Neural crest cell (in vitro differentiated cells): ENCODE measurements around the gene EXT2. TPM values are rescaled to one million over a fixed set of nuclear protein-coding genes. Genes with fewer than 3 reads are reported as not detected.

Experiments
- DNase-seq: peaks from one replicate; pipeline ENCODE4 v3.0.0; 2021; ENCODE audit warnings: low read depth, mixed read lengths, low spot score
- H3K27ac Mint-ChIP-seq: one replicate; pipeline ENCODE4 v1.8.0; 2021; ENCODE audit warnings: mild to moderate bottlenecking, mixed read lengths; ENCODE audit not compliant: unreplicated experiment
- H3K27me3 Mint-ChIP-seq: 2 replicates; pipeline ENCODE4 v1.8.0; 2021; ENCODE audit warnings: low read depth, mild to moderate bottlenecking, mixed read lengths
- H3K36me3 Mint-ChIP-seq: 2 replicates; pipeline ENCODE4 v1.8.0; 2021; ENCODE audit warnings: low read depth, mild to moderate bottlenecking, mixed read lengths
- H3K4me1 Mint-ChIP-seq: 2 replicates; pipeline ENCODE4 v1.8.0; 2021; ENCODE audit warnings: mixed read lengths
- H3K4me3 Mint-ChIP-seq: one replicate; pipeline ENCODE4 v1.8.0; 2021; ENCODE audit warnings: mild to moderate bottlenecking, mixed read lengths
- H3K9me3 Mint-ChIP-seq: 2 replicates; pipeline ENCODE4 v1.8.0; 2021; ENCODE audit warnings: mixed read lengths
- total RNA-seq: library from RNA; stranded (reverse); gene quantifications from 2 replicates; pipeline ENCODE4 v1.2.1, GENCODE V29; 2021
- TF ChIP-seq, protein P1 (sequence below): fragments of 200-600 bp; sonication (generic); conservative IDR thresholded peaks from 2 replicates; pipeline ENCODE4 v1.5.0; 2021; ENCODE audit warnings: antibody characterized with exemption, mild to moderate bottlenecking

Gene EXT2
- total RNA-seq, 1 donor from 2014 or later: 56.6 TPM

DNA sequence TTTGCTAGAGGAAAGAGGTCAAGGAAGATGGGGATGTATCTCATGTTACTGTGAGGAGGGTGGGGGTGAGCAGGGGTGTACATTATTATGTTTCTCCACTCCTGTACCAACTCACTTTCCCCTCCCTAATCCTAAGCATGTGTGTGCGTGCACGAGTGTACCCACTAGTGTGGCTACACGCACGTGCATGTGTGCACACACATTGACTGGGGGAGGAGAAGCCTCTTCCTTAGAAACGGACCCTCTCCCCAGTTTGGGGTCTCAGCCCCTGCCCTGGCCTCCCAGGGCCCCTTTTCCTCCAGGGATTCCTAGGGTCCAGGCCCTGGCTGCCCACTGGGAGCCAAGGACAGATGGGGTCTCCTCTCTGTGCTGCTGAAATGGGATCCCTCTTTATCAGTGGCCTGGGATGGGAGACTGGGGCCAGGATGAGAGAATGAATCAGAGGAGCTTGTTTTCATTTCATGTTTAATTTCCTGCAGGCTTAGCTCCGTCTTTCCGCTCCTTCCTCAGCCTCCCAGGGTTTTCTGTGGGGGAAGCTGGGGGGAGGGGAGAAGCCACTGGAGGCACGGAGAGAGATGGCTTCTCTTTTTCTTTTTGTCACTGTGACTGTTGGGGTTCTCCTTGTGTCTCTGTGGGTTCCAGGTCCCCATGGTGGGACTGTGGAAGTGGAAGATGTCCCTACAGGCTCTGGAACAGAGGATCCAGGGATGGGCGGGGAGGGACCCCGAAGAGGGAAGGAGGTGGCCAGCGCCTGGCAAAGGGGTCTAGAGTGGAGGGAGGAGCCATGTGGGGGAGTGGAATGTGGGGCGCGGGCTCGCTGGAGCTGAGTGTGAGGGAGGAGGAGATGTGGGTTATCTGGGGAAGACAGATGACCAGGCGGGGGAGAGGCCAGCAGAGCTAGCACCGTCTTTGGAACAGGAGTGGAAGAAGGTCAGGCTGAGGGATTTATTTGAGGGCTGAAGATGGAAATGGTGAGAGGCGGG is 174.2 kb downstream of the EXT2 start:
- H3K9me3 Mint-ChIP-seq: peaks cover 2% of the 10 kb centered on the region
- no peak for DNase-seq
- H3K4me3 Mint-ChIP-seq: no peak overlapping the region
- no peak overlapping the region for H3K27ac Mint-ChIP-seq
- no peaks in the 10 kb centered on the region for H3K4me1 Mint-ChIP-seq
- peaks cover 7% of the 10 kb centered on the region for H3K36me3 Mint-ChIP-seq
- H3K27me3 Mint-ChIP-seq: peaks cover 3% of the 10 kb centered on the region
- TF ChIP-seq, protein P1, sequence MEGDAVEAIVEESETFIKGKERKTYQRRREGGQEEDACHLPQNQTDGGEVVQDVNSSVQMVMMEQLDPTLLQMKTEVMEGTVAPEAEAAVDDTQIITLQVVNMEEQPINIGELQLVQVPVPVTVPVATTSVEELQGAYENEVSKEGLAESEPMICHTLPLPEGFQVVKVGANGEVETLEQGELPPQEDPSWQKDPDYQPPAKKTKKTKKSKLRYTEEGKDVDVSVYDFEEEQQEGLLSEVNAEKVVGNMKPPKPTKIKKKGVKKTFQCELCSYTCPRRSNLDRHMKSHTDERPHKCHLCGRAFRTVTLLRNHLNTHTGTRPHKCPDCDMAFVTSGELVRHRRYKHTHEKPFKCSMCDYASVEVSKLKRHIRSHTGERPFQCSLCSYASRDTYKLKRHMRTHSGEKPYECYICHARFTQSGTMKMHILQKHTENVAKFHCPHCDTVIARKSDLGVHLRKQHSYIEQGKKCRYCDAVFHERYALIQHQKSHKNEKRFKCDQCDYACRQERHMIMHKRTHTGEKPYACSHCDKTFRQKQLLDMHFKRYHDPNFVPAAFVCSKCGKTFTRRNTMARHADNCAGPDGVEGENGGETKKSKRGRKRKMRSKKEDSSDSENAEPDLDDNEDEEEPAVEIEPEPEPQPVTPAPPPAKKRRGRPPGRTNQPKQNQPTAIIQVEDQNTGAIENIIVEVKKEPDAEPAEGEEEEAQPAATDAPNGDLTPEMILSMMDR: no peak

DNA sequence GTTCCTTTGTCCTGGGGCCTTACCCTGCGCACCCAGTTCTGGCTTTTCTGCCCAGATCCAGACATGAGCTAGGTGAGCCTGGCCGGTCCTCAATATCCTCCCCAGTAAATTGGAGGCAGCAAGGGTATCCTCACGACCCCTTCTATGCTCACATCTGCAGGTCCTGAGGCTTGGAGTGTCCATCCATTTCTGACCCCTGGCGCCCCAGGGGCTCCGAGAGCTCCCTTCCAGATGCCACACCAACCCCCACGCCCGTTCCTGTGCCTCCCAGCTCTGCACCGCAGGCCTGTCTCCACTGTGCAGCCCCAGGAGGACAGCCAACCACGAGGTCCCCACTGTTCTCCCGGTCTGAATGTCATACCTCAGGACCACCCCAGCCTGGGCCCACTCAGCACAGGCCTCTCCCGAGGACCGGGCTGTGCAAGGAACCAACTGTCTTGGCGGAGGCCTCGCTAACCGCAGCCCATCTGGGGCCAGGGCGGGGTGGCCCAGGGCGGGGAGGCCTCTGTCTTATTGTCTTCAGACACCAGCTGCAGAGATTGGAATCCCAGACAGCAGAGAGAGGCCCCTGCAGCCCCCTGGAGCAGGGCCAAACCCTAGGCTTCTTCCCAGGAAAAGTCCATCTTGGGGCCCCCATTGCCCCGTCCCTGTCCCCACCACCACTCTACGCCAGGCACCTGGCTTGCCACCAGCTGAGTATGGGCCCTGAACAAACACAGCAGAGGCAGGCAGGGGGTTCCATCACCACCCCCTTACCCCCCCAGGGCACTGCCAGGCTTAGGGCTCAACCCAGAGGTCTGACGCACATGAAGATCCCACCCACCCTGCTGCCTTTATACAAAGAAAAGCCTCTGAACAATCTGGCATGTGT is 175.2 kb downstream of the EXT2 start:
- Mint-ChIP-seq H3K27me3 (peaks cover 3% of the 10 kb centered on the region), H3K36me3 (peaks cover 7% of the 10 kb centered on the region), H3K9me3 (peaks cover 2% of the 10 kb centered on the region), H3K4me1 (no peaks in the 10 kb centered on the region), H3K4me3 (no peak overlapping the region), H3K27ac (no peak overlapping the region)
- TF ChIP-seq, protein P1: no peak
- DNase-seq: no peak

DNA sequence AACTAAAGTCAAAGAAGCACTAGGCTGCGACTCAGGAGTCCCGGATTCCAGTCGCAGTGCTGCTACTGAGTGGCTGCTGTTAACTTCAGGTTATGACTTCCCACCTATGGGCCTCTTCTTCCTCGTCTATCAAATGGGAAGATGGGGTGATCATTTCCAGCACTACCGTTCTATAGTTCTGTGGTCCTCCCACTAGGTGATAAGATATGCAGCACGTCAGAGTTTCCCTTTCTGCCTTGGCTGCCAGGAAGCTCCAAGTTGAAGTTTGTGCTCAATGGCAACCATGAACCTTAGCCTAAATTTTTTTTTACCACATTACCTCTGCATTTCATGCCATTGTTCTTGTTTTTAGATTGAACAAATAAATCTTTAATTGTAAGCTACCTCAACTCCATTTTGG is 175.8 kb downstream of the EXT2 start:
- H3K4me1 Mint-ChIP-seq: no peaks in the 10 kb centered on the region
- H3K36me3 Mint-ChIP-seq: peaks cover 7% of the 10 kb centered on the region
- H3K9me3 Mint-ChIP-seq: peaks cover 2% of the 10 kb centered on the region
- TF ChIP-seq, protein P1: no peak
- H3K27ac Mint-ChIP-seq: no peak overlapping the region
- H3K27me3 Mint-ChIP-seq: peaks cover 3% of the 10 kb centered on the region
- H3K4me3 Mint-ChIP-seq: no peak overlapping the region
- DNase-seq: no peak

DNA sequence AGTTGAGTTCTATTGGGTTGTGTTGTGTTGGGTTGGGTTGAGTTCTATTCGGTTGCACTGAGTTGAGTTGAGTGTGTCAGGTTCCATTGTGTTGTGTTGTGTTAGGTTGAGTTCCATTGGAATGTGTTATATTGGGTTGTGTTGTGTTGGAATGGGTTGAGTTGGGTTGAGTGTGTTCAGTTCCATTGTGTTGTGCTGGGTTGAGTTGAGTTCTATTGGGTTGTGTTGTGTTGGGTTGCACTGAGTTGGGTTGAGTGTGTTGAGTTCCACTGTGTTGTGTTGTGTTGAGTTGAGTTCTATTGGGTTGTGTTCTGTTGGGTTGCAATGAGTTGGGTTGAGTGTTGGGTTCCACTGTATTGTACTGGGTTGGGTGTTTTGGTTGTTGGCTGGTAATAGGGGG is 178.9 kb downstream of the EXT2 start:
- TF ChIP-seq, protein P1: no peak

DNA sequence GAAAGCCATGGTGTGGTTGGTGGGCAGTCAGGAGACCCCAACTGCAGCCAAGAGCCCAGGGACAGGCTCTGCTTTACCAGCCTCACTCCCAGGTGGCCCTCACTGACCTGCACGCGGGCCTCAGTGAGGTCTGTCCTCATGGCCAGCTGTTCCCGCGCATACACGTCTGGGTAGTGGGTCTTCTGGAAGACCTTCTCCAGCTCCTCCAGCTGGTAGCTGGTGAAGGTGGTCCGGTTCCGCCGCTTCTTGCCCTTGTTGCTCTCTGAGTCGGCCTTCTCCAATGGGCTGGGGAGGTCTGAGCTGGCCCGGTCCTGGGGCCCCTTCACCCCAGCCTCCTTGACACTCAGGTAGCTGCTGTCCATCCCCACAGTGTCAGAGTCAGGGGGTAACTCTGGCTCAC is 179.8 kb downstream of the EXT2 start:
- TF ChIP-seq, protein P1: no peak
- DNase-seq: no peak
- H3K4me3 Mint-ChIP-seq: no peak overlapping the region
- H3K27me3 Mint-ChIP-seq: peaks cover 6% of the 10 kb centered on the region
- H3K36me3 Mint-ChIP-seq: peaks cover 4% of the 10 kb centered on the region
- H3K9me3 Mint-ChIP-seq: peaks cover 2% of the 10 kb centered on the region
- no peak overlapping the region for H3K27ac Mint-ChIP-seq
- no peaks in the 10 kb centered on the region for H3K4me1 Mint-ChIP-seq

More for the DNA sequence above, 178.9 kb downstream of the EXT2 start:
- Mint-ChIP-seq H3K27ac (no peak overlapping the region), H3K36me3 (peaks cover 4% of the 10 kb centered on the region), H3K4me3 (no peak overlapping the region), H3K4me1 (no peaks in the 10 kb centered on the region), H3K27me3 (no peaks in the 10 kb centered on the region), H3K9me3 (peaks cover 2% of the 10 kb centered on the region)
- DNase-seq: no peak
